Measurements from ENCODE around the gene NTN5. TPM values are rescaled to one million over a fixed set of nuclear protein-coding genes. Genes with fewer than 3 reads are reported as not detected.
A peak's percentile ranks its signal among the peaks of the same experiment; 100 is the strongest.

NTN5 gene
- total and polyA plus RNA-seq, 9 of the 15 experiments (the other 6 are each of a cell fraction or from before 2014, with no cell fraction given) = not detected

- TF ChIP-seq CREB3L1 (IDR thresholded peaks at IDR 0.05; ENCODE audit: borderline replicate concordance, low read depth) = peak; percentile 62; the same call in 1 of the 2 replicates
- no peak for TF ChIP-seq STAG1 (CRISPR knock-in tag; IDR thresholded peaks at IDR 0.05; ENCODE audit: borderline replicate concordance)
- TF ChIP-seq, protein P1, sequence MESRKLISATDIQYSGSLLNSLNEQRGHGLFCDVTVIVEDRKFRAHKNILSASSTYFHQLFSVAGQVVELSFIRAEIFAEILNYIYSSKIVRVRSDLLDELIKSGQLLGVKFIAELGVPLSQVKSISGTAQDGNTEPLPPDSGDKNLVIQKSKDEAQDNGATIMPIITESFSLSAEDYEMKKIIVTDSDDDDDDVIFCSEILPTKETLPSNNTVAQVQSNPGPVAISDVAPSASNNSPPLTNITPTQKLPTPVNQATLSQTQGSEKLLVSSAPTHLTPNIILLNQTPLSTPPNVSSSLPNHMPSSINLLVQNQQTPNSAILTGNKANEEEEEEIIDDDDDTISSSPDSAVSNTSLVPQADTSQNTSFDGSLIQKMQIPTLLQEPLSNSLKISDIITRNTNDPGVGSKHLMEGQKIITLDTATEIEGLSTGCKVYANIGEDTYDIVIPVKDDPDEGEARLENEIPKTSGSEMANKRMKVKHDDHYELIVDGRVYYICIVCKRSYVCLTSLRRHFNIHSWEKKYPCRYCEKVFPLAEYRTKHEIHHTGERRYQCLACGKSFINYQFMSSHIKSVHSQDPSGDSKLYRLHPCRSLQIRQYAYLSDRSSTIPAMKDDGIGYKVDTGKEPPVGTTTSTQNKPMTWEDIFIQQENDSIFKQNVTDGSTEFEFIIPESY (CRISPR knock-in tag; IDR thresholded peaks at IDR 0.05) = peak; percentile 97
- TF ChIP-seq, protein P2, sequence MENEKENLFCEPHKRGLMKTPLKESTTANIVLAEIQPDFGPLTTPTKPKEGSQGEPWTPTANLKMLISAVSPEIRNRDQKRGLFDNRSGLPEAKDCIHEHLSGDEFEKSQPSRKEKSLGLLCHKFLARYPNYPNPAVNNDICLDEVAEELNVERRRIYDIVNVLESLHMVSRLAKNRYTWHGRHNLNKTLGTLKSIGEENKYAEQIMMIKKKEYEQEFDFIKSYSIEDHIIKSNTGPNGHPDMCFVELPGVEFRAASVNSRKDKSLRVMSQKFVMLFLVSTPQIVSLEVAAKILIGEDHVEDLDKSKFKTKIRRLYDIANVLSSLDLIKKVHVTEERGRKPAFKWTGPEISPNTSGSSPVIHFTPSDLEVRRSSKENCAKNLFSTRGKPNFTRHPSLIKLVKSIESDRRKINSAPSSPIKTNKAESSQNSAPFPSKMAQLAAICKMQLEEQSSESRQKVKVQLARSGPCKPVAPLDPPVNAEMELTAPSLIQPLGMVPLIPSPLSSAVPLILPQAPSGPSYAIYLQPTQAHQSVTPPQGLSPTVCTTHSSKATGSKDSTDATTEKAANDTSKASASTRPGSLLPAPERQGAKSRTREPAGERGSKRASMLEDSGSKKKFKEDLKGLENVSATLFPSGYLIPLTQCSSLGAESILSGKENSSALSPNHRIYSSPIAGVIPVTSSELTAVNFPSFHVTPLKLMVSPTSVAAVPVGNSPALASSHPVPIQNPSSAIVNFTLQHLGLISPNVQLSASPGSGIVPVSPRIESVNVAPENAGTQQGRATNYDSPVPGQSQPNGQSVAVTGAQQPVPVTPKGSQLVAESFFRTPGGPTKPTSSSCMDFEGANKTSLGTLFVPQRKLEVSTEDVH (IDR thresholded peaks at IDR 0.05; ENCODE audit: low read depth, partially characterized antibody) = peak; percentile 60
- TF ChIP-seq CBFB (CRISPR knock-in tag; IDR thresholded peaks at IDR 0.05) = peak; percentile 76; the same call in 1 of the 2 replicates
- TF ChIP-seq NONO (IDR thresholded peaks at IDR 0.05; ENCODE audit: low read depth in 2 of 2, low read length in 1 of 2) = peak in 1 of 2 experiments; percentile 54; a peak in 1 of 4 replicates
- TF ChIP-seq USF2 (CRISPR knock-in tag; IDR thresholded peaks at IDR 0.05) = peak; percentile 69
- TF ChIP-seq ATF3 (IDR thresholded peaks at IDR 0.05) = no peak
- TF ChIP-seq ATF3 (CRISPR knock-in tag; conservative IDR thresholded peaks at IDR 0.05) = 0 out of 2 replicates have a peak, but pooled peaks have one; percentile 67
- TF ChIP-seq KLF1 (tag; IDR thresholded peaks at IDR 0.05) = no peak
- TF ChIP-seq ZNF586 (CRISPR knock-in tag; conservative IDR thresholded peaks at IDR 0.05) = no peak
- TF ChIP-seq CREB1 (IDR thresholded peaks at IDR 0.05) = peak; percentile 61
- peak; percentile 88 for TF ChIP-seq CREB1 (CRISPR knock-in tag; IDR thresholded peaks at IDR 0.05)
- peak; percentile 60 for TF ChIP-seq HCFC1 (IDR thresholded peaks at IDR 0.05; ENCODE audit: low read depth, low read length)
- no peak for TF ChIP-seq ZNF644 (tag; IDR thresholded peaks at IDR 0.05; ENCODE audit: low read depth)
- peak; percentile 93 for TF ChIP-seq USF1 (CRISPR knock-in tag; IDR thresholded peaks at IDR 0.05)
- TF ChIP-seq, protein P3, sequence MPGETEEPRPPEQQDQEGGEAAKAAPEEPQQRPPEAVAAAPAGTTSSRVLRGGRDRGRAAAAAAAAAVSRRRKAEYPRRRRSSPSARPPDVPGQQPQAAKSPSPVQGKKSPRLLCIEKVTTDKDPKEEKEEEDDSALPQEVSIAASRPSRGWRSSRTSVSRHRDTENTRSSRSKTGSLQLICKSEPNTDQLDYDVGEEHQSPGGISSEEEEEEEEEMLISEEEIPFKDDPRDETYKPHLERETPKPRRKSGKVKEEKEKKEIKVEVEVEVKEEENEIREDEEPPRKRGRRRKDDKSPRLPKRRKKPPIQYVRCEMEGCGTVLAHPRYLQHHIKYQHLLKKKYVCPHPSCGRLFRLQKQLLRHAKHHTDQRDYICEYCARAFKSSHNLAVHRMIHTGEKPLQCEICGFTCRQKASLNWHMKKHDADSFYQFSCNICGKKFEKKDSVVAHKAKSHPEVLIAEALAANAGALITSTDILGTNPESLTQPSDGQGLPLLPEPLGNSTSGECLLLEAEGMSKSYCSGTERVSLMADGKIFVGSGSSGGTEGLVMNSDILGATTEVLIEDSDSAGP (CRISPR knock-in tag; IDR thresholded peaks at IDR 0.05) = peak; percentile 96
Measured at GRCh38 chr19:48637449-48637947, 35.3 kb downstream of the NTN5 start (continued).
